ENCODE data around the gene MRAP2. TPM values are rescaled to one million over a fixed set of nuclear protein-coding genes. Genes with fewer than 3 reads are reported as not detected.

Gene MRAP2
- total RNA-seq, 1 donor from 2014 or later: 4.2 TPM

DNA sequence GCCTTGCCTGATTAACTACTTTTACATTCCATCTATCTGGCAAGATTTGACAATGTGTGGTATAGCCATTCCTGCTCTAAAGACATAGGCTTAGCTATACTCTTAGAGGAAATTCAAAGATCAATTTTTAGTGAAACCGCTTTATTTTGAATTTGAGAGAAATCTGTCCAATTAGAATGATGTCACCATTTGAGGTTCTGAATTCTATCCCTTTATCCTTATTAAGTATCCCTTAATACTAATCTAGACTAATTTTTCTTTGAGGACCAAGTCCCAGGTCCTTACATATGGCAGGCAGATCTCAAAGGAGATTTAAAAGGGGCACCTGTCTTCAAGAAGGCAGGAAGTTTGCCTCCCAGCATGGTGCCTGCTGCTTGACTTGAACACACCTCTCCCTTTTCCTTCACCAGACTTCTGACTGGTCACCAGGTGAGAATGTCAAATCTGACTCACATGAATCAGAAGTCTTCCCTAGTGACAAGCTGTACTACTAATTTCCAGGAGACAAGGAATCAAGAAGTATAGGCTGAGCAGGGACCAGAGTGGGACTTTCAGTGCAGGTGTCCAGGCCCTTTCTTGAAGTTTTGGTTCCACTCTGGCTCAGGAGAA lies 15.0 kb upstream of the MRAP2 start:
- intact Hi-C loops (cut with DNase I): no loop called here
- TF ChIP-seq CTCF (IDR thresholded peaks at IDR 0.05) (no peak), POLR2A (IDR thresholded peaks at IDR 0.05) (no peak), POLR2AphosphoS5 (IDR thresholded peaks at IDR 0.05; ENCODE audit: insufficient read depth in 1 of 2, low read depth in 1 of 2) (no peak)
- no peaks in the 10 kb centered on the region for H3K27me3 ChIP-seq
- no peak for DNase-seq (ENCODE audit: extremely low spot score in 2 of 2)
- H3K27ac ChIP-seq: no peak overlapping the region
- no peaks in the 10 kb centered on the region for H3K9me3 ChIP-seq
- no peak overlapping the region for H3K4me3 ChIP-seq
- H3K36me3 ChIP-seq: no peaks in the 10 kb centered on the region
- no peaks in the 10 kb centered on the region for H3K4me1 ChIP-seq

- no peaks in the 10 kb centered on the region for H3K9me3 ChIP-seq
- no peaks in the 10 kb centered on the region for H3K4me1 ChIP-seq
- intact Hi-C loops (cut with DNase I): no loop called here
- no peak for DNase-seq (ENCODE audit: extremely low spot score in 2 of 2)
- H3K4me3 ChIP-seq: no peak overlapping the region
- no peaks in the 10 kb centered on the region for H3K27me3 ChIP-seq
- TF ChIP-seq POLR2AphosphoS5 (IDR thresholded peaks at IDR 0.05; ENCODE audit: insufficient read depth in 1 of 2, low read depth in 1 of 2): no peak
- TF ChIP-seq CTCF (IDR thresholded peaks at IDR 0.05): no peak
- no peak for TF ChIP-seq POLR2A (IDR thresholded peaks at IDR 0.05)
- no peaks in the 10 kb centered on the region for H3K36me3 ChIP-seq
- no peak overlapping the region for H3K27ac ChIP-seq
These were observed 14.3 kb upstream of the MRAP2 start for GRCh38 chr6:84019141-84019841.

DNA sequence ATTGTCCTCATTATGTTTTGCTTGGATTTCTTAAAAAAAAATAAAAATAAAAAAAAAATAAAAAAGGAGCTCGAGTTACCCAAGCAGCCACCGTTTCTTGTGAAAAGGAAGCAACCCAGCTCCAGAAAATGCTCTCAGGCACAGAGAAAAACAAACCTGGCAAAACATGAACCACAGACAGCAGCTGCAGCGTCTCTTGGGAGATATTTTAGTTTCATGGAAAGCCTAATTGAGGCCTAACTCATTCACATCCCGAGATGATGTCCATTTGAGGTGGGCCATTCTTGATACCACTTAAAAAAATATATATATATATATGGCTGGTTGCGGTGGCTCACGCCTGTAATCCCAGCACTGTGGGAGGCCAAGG lies 13.7 kb upstream of the MRAP2 start:
- Histone ChIP-seq H3K27ac (no peak overlapping the region), H3K27me3 (no peaks in the 10 kb centered on the region)

GRCh38 chr6:84021625-84022024 lies 11.9 kb upstream of the MRAP2 start:
- intact Hi-C loops (cut with DNase I): no loop called here
- H3K4me1 ChIP-seq: peaks cover 8% of the 10 kb centered on the region
- H3K9me3 ChIP-seq: no peaks in the 10 kb centered on the region
- TF ChIP-seq POLR2A (IDR thresholded peaks at IDR 0.05) (no peak), POLR2AphosphoS5 (IDR thresholded peaks at IDR 0.05; ENCODE audit: insufficient read depth in 1 of 2, low read depth in 1 of 2) (no peak), CTCF (IDR thresholded peaks at IDR 0.05) (no peak)
- H3K27ac ChIP-seq: no peak overlapping the region
- no peaks in the 10 kb centered on the region for H3K27me3 ChIP-seq
- no peaks in the 10 kb centered on the region for H3K36me3 ChIP-seq
- no peak overlapping the region for H3K4me3 ChIP-seq
- DNase-seq (ENCODE audit: extremely low spot score in 2 of 2): no peak

More for the DNA sequence above, 13.7 kb upstream of the MRAP2 start:
- H3K4me1 ChIP-seq: no peaks in the 10 kb centered on the region
- no peaks in the 10 kb centered on the region for H3K36me3 ChIP-seq
- DNase-seq (ENCODE audit: extremely low spot score in 2 of 2): no peak
- intact Hi-C loops (cut with DNase I): no loop called here
- no peaks in the 10 kb centered on the region for H3K9me3 ChIP-seq
- TF ChIP-seq CTCF (IDR thresholded peaks at IDR 0.05) (no peak), POLR2AphosphoS5 (IDR thresholded peaks at IDR 0.05; ENCODE audit: insufficient read depth in 1 of 2, low read depth in 1 of 2) (no peak)
- H3K4me3 ChIP-seq: no peak overlapping the region

- Histone ChIP-seq H3K9me3 (no peaks in the 10 kb centered on the region), H3K27me3 (no peaks in the 10 kb centered on the region), H3K27ac (no peak overlapping the region), H3K4me3 (no peak overlapping the region), H3K36me3 (no peaks in the 10 kb centered on the region), H3K4me1 (peaks cover 28% of the 10 kb centered on the region)
- TF ChIP-seq CTCF (IDR thresholded peaks at IDR 0.05) (no peak), POLR2AphosphoS5 (IDR thresholded peaks at IDR 0.05; ENCODE audit: insufficient read depth in 1 of 2, low read depth in 1 of 2) (no peak), POLR2A (IDR thresholded peaks at IDR 0.05) (no peak)
- intact Hi-C loops (cut with DNase I): no loop called here
- DNase-seq (ENCODE audit: extremely low spot score in 2 of 2): no peak
These were observed 6.8 kb upstream of the MRAP2 start for GRCh38 chr6:84026721-84027164.
